Colonic mucosa (tissue), 4 donors: ENCODE data around the gene ARHGEF37. TPM values are rescaled to one million over a fixed set of nuclear protein-coding genes. Genes with fewer than 3 reads are reported as not detected.

Source experiments
- DNase-seq: peaks from one replicate; pipeline ENCODE4 v3.0.0-alpha.2; 2020
- H3K27ac ChIP-seq: fragments of 200-600 bp; one replicate; pipeline ENCODE4 v1.8.0; 2021
- H3K27me3 ChIP-seq: fragments of 200-600 bp; one replicate; pipeline ENCODE4 v1.8.0; 2021
- H3K36me3 ChIP-seq: fragments of 200-600 bp; one replicate; pipeline ENCODE4 v1.8.0; 2021
- H3K4me1 ChIP-seq: fragments of 200-600 bp; one replicate; pipeline ENCODE4 v1.8.0; 2021; ENCODE audit warnings: mild to moderate bottlenecking
- H3K4me3 ChIP-seq: fragments of 200-600 bp; one replicate; pipeline ENCODE4 v1.8.0; 2021
- H3K9ac ChIP-seq, 2 donors: one replicate each; pipeline ENCODE4 v1.7.0; 2013; ENCODE audit warnings: control low read depth in 2 of 2, low read depth in 2 of 2, low read length in 2 of 2
- H3K9me3 ChIP-seq: fragments of 200-600 bp; one replicate; pipeline ENCODE4 v1.8.0; 2021
- CTCF ChIP-seq: fragments of 200-600 bp; IDR thresholded peaks from one replicate; pipeline ENCODE4 v1.8.0; 2022; ENCODE audit warnings: antibody characterized with exemption, mild to moderate bottlenecking
- intact Hi-C: fragments of 100-400 bp; cut with DNase I; formaldehyde crosslinking; loops from one replicate; pipeline ENCODE4 v1.14.1; 2022
- total RNA-seq, 2 donors: library from RNA; stranded (reverse); fragmentation: NEBNext Ultra II Directional in 1 of 2; extraction: Animal tissue kit (Norgen Biotek cat#: 25700) in 1 of 2; gene quantifications; one replicate each; pipeline ENCODE4 v1.2.1, GENCODE V29; 2021
- donor health status: healthy.
- donor health status: DM: no; HTN: no; CAD: no.
- donor health status: DM: no; HTN: no; CAD: no.

Gene ARHGEF37
- total RNA-seq, 2 donors from 2014 or later = 11.9 to 15.7 TPM

DNA sequence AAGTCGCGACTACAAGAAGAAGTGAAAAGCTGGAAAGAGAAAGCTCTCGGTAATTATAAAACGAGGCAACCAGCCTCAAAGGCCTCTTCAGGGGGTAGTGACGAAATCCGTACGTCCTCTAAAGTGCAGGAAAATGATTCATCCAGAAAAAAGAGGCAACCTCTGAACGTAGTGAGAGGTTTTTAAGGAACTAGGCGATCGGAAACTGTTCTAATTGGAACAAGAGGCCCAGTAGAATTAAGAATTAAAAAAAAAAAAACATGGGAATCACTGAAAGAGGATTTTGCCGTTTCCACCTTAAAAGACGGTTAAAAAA lies 31.1 kb upstream of the ARHGEF37 start:
- Histone ChIP-seq H3K9me3 (no peaks in the 10 kb centered on the region), H3K36me3 (no peaks in the 10 kb centered on the region), H3K27ac (peak overlapping the region; percentile 98), H3K4me1 (no peaks in the 10 kb centered on the region), H3K27me3 (no peaks in the 10 kb centered on the region), H3K4me3 (peak overlapping the region; percentile 75), H3K9ac (peak overlapping the region; percentile 99 to 100)
- TF ChIP-seq CTCF = no peak
- intact Hi-C loops = no loop called here
- DNase-seq = no peak

DNA sequence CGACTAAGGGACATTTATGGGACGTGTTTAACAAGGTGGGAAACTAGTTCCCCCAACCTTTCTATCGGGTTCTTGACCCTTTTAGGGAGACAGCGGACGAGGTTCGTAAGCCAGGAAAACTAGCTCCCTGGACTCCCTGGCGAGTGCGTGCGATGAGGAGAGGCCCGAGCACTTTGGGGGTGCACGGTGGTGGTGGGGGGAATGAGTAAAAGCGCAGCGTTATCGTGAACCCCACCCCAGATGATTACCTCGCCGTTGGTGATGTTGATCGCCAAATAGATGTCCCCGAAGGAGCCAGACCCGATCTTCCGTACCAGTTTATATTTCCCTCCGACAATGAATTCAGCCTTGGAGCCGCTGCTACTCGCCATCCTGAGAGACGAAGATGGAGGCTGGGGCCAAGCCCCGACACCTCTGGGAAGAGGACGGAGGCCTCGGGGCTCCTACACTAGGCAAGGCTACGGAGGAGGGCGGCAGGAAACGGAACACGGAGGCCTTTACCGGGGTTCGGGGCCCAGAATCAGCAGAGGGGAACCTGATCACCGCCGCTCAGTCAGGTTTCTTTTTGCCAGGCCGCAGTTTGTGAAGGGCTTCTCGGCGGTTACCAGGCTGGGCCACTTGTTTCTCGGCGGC lies 30.6 kb upstream of the ARHGEF37 start:
- no peaks in the 10 kb centered on the region for H3K27me3 ChIP-seq
- H3K4me1 ChIP-seq = no peaks in the 10 kb centered on the region
- no peaks in the 10 kb centered on the region for H3K36me3 ChIP-seq
- DNase-seq = peak; percentile 40
- peak overlapping the region; percentile 98 for H3K27ac ChIP-seq
- peak overlapping the region; percentile 75 for H3K4me3 ChIP-seq
- no peak for TF ChIP-seq CTCF
- H3K9me3 ChIP-seq = no peaks in the 10 kb centered on the region
- intact Hi-C loops = no loop called here
- H3K9ac ChIP-seq = peak overlapping the region; percentile 99 to 100

GRCh38 chr5:149551227-149552037 lies 29.9 kb upstream of the ARHGEF37 start, which contains the start of gene CSNK1A1:
TSS of gene CSNK1A1 (minus strand) at chr5:149551439. CDS start at chr5:149550964, 475 bp downstream.
- Histone ChIP-seq H3K36me3 (no peaks in the 10 kb centered on the region), H3K9me3 (no peaks in the 10 kb centered on the region), H3K4me1 (no peaks in the 10 kb centered on the region), H3K4me3 (peak within 1 kb of the TSS; percentile 75), H3K27me3 (no peaks in the 10 kb centered on the region), H3K27ac (peak within 1 kb of the TSS; percentile 98), H3K9ac (peak within 1 kb of the TSS; percentile 99 to 100)
- TF ChIP-seq CTCF = peak; percentile 89
- intact Hi-C loops = no loop called here
- peak; percentile 98 for DNase-seq

DNA sequence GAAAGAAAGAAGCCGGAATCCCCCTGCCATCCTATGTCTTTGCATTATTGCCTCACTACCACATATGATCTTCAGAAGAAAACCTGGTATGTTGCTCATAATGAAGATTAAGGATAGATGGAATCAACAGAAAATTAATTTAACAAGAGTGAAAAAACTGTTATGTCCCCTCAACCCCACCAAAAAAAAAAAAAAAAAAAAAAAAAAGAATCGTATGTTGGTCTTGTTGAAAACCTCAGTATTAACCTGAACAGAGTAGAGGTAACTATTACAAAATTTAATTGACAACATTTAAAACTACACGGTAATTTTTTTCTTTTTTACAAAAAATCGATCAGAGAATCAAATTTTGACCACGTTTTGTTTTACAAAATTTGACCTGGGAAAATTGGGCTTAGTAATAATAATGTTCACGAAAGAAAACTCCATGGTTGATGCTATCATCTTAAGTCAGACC lies 29.2 kb upstream of the ARHGEF37 start:
- no peak for DNase-seq
- Histone ChIP-seq H3K9me3 (no peaks in the 10 kb centered on the region), H3K36me3 (no peaks in the 10 kb centered on the region), H3K9ac (peak overlapping the region; percentile 59 to 99), H3K4me1 (no peaks in the 10 kb centered on the region), H3K27me3 (no peaks in the 10 kb centered on the region), H3K4me3 (peak overlapping the region; percentile 75), H3K27ac (peak overlapping the region; percentile 98)
- intact Hi-C loops = no loop called here
- TF ChIP-seq CTCF = peak; percentile 3

GRCh38 chr5:149552553-149553160 lies 28.6 kb upstream of the ARHGEF37 start:
- DNase-seq = no peak
- no peak overlapping the region for H3K4me3 ChIP-seq
- H3K27ac ChIP-seq = no peak overlapping the region
- no peak overlapping the region for H3K9ac ChIP-seq
- H3K36me3 ChIP-seq = no peaks in the 10 kb centered on the region
- no peak for TF ChIP-seq CTCF
- no peaks in the 10 kb centered on the region for H3K27me3 ChIP-seq
- intact Hi-C loops = no loop called here
- no peaks in the 10 kb centered on the region for H3K4me1 ChIP-seq
- no peaks in the 10 kb centered on the region for H3K9me3 ChIP-seq
